BE2C (cell line): ENCODE data around the gene RFC3.

Experiments used
- DNase-seq: peaks from one replicate; pipeline ENCODE4 v3.0.0-alpha.2; 2020
- H3K27me3 ChIP-seq: fragments of 250-450 bp; sonication (Bioruptor Pico); 2 replicates; pipeline ENCODE4 v1.5.1; 2020; ENCODE audit warnings: mild to moderate bottlenecking
- H3K36me3 ChIP-seq: fragments of 250-450 bp; sonication (Bioruptor Pico); 2 replicates; pipeline ENCODE4 v1.5.1; 2020; ENCODE audit warnings: mild to moderate bottlenecking
- H3K4me1 ChIP-seq: fragments of 250-450 bp; sonication (Bioruptor Pico); 2 replicates; pipeline ENCODE4 v1.5.1; 2020
- H3K4me3 ChIP-seq: 2 replicates; pipeline ENCODE4 v1.5.1; 2011; ENCODE audit warnings: low read depth, low read length
- H3K9me3 ChIP-seq: fragments of 250-450 bp; sonication (Bioruptor Pico); 2 replicates; pipeline ENCODE4 v1.5.1; 2020
- CTCF ChIP-seq: IDR thresholded peaks from 2 replicates; pipeline ENCODE4 v1.5.1; 2012; ENCODE audit warnings: mild to moderate bottlenecking, low read depth, low read length

Gene RFC3

GRCh38 chr13:33867472-33867871, 49.5 kb downstream of the RFC3 start:
- no peaks in the 10 kb centered on the region for H3K36me3 ChIP-seq
- DNase-seq, result no peak
- peak; percentile 39 for TF ChIP-seq CTCF
- no peaks in the 10 kb centered on the region for H3K27me3 ChIP-seq
- H3K4me3 ChIP-seq, result no peak overlapping the region
- no peaks in the 10 kb centered on the region for H3K9me3 ChIP-seq
- peaks cover 4% of the 10 kb centered on the region for H3K4me1 ChIP-seq

DNA sequence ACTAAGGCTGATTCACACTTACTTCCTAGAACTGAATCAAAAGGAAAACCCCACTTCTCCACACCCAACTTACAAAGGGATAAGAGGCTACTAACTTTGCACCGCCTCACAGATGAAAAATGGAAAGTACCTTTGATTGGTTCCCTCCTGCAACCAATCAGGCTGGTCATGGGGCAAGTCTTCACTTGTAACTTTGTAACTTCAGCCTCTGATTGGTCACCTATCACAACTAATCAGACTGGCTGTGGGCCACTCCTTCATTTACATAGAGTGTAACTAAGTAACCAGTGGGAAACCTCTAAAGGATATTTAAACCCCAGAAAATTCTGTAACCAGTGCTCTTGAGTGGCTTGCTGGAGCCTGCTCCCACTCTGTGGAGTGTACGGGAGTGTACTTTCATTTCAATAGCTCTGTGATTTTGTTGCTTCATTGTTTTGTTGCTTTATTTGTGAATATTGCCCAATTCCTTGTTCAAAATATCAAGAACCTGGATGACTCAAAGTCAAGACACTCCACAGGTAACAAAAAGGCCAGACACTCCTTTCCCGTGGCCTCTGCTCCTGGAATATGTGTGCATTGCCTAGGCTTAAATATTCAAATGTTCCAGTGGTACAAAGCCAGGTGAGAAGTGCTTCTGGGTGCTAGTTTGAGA, 50.5 kb downstream of the RFC3 start:
- no peaks in the 10 kb centered on the region for H3K36me3 ChIP-seq
- H3K4me1 ChIP-seq, result peaks cover 4% of the 10 kb centered on the region
- H3K9me3 ChIP-seq, result no peaks in the 10 kb centered on the region
- no peaks in the 10 kb centered on the region for H3K27me3 ChIP-seq
- H3K4me3 ChIP-seq, result no peak overlapping the region
- no peak for TF ChIP-seq CTCF
- DNase-seq, result no peak

DNA sequence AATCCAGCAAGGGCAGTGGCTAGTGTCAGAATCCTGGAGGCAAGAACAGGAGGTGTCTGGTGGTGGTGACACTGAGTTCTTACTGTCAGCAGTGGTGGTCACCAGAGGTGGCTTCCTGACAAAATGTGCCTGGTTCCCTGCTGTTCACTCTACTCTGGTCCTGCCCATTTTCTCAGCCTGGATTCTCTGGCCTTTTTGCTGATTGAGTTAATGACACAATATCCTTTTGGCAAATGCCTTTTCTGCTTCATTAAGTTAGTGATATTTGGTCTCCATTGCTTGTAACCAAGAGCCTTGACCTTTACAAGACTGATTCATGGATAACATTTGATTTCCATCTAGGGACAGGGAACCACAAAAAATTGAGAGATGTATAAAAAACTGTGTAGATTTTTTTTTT, 51.1 kb downstream of the RFC3 start:
- DNase-seq, result no peak
- peaks cover 4% of the 10 kb centered on the region for H3K4me1 ChIP-seq
- TF ChIP-seq CTCF, result no peak
- no peak overlapping the region for H3K4me3 ChIP-seq
- H3K36me3 ChIP-seq, result no peaks in the 10 kb centered on the region
- no peaks in the 10 kb centered on the region for H3K27me3 ChIP-seq
- H3K9me3 ChIP-seq, result no peaks in the 10 kb centered on the region

GRCh38 chr13:33870046-33870668, 52.2 kb downstream of the RFC3 start:
- Histone ChIP-seq H3K4me1 (peaks cover 4% of the 10 kb centered on the region), H3K36me3 (no peaks in the 10 kb centered on the region), H3K4me3 (no peak overlapping the region), H3K9me3 (no peaks in the 10 kb centered on the region), H3K27me3 (no peaks in the 10 kb centered on the region)
- TF ChIP-seq CTCF, result no peak
- DNase-seq, result no peak

DNA sequence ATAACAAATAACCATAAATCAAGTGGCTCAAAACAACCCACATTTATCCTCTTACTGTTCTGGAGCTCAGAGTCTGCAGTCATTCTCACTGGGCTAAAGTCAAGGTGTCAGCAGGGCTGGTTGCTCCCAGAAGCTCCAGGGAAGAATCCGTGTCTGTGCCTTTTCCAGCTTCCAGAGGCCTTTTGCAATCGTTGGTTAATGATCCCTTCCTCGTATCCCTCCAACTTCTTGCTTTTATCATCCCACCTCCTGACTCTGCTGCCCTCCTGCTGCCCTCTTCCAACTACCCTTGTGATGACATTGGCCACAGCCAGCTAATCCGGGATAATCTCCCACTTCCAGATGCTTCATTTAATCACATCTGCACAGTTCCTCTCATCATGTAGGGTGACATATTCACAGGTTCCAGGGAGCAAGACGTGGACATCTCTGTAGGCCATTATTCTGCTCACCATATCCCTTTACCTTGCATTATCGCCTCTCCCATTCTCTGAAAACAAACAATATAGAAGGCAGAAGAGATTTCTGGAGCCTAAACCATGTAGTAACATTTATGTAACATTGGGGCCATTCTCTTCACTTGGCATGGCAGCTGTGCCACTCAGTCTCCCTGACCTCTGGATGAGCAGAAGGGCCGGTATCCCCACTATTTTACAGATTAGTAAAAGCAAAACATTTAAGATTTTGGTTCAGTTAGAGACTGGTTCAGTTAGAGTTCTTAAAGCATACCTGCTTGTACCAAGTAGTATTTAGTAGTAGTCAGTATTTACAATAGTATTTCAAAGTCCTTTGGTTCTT, 53.5 kb downstream of the RFC3 start:
- DNase-seq, result no peak

More for the DNA sequence above, 53.5 kb downstream of the RFC3 start:
- H3K4me1 ChIP-seq, result peaks cover 10% of the 10 kb centered on the region
- no peak for TF ChIP-seq CTCF
- no peaks in the 10 kb centered on the region for H3K27me3 ChIP-seq
- no peaks in the 10 kb centered on the region for H3K9me3 ChIP-seq
- no peaks in the 10 kb centered on the region for H3K36me3 ChIP-seq
- no peak overlapping the region for H3K4me3 ChIP-seq
